ENCODE measurements around the gene DVL3. TPM values are rescaled to one million over a fixed set of nuclear protein-coding genes. Genes with fewer than 3 reads are reported as not detected.

DVL3 gene
- total and polyA plus RNA-seq, 2 donors (not counting 1 experiment from before 2014, with no cell fraction given): 42.7 to 92.0 TPM

GRCh38 chr3:184126006-184126405, 29.2 kb upstream of the DVL3 start:
- Histone ChIP-seq H3K9ac (ENCODE audit: low read length) (no peak overlapping the region), H3K27me3 (replicated peaks in 1 of 4; ENCODE audit: control extremely low read depth in 1 of 4, control insufficient read depth in 3 of 4, insufficient read depth in 4 of 4, low read length in 3 of 4) (no peaks in the 10 kb centered on the region), H4K20me1 (ENCODE audit: control insufficient read depth, insufficient read depth, low read length, poor library complexity, severe bottlenecking) (no peaks in the 10 kb centered on the region), H3K4me1 (ENCODE audit: control insufficient read depth in 2 of 2, insufficient read depth in 2 of 2, low read length in 2 of 2) (no peaks in the 10 kb centered on the region), H2AFZ (ENCODE audit: insufficient read depth, low read depth, low read length, poor library complexity, severe bottlenecking) (no peak overlapping the region), H3K27ac (ENCODE audit: low read length in 2 of 2) (no peak overlapping the region), H3K36me3 (replicated peaks in 1 of 2; ENCODE audit: control extremely low read depth in 1 of 2, control insufficient read depth in 1 of 2, extremely low read depth in 1 of 2, insufficient read depth in 2 of 2, low read length in 1 of 2) (no peaks in the 10 kb centered on the region), H3K4me3 (ENCODE audit: control extremely low read depth in 1 of 5, extremely low read depth in 1 of 5, insufficient read depth in 1 of 5, low read depth in 2 of 5, low read length in 4 of 5) (no peak overlapping the region), H3K79me2 (ENCODE audit: control insufficient read depth, insufficient read depth, low read length) (no peaks in the 10 kb centered on the region), H3K9me3 (ENCODE audit: control extremely low read depth in 1 of 3, control insufficient read depth in 2 of 3, insufficient read depth in 1 of 3, low read length in 2 of 3) (no peaks in the 10 kb centered on the region), H3K4me2 (replicated peaks; ENCODE audit: low read depth, low read length, poor library complexity, severe bottlenecking) (no peak overlapping the region)
- POLR2A ChIA-PET: no interaction called here
- Mint-ChIP-seq H3K4me3 (no peak overlapping the region), H3K27me3 (peaks cover 3% of the 10 kb centered on the region), H3K4me1 (no peaks in the 10 kb centered on the region), H3K27ac (no peak overlapping the region), H3K9me3 (ENCODE audit: insufficient read depth) (no peaks in the 10 kb centered on the region)
- no peak for TF ChIP-seq EZH2 (IDR thresholded peaks at IDR 0.05; ENCODE audit: borderline replicate concordance, insufficient read depth, low read depth, low read length, poor library complexity, severe bottlenecking)
- DNase-seq: no peak
- no peak for ATAC-seq (ENCODE audit: low read depth)
- CTCF ChIA-PET: interaction anchor here (1.3 kb wide), 1 partner anchor 111 kb away, joined by 3 read pairs; no protein-coding TSS in a partner anchor
- intact Hi-C loops (cut with micrococcal nuclease): no loop called here
- no CpG with 5 or more reads among the region's 3 CpGs for WGBS (ENCODE audit: insufficient coverage)

- Histone ChIP-seq H3K9ac (ENCODE audit: low read length) (no peak overlapping the region), H3K27ac (ENCODE audit: low read length in 2 of 2) (no peak overlapping the region), H3K4me1 (ENCODE audit: control insufficient read depth in 2 of 2, insufficient read depth in 2 of 2, low read length in 2 of 2) (peaks cover 5 to 6% of the 10 kb centered on the region in 2 donors), H3K9me3 (ENCODE audit: control extremely low read depth in 1 of 3, control insufficient read depth in 2 of 3, insufficient read depth in 1 of 3, low read length in 2 of 3) (no peaks in the 10 kb centered on the region), H3K79me2 (ENCODE audit: control insufficient read depth, insufficient read depth, low read length) (peaks cover 6% of the 10 kb centered on the region), H2AFZ (ENCODE audit: insufficient read depth, low read depth, low read length, poor library complexity, severe bottlenecking) (no peak overlapping the region), H4K20me1 (ENCODE audit: control insufficient read depth, insufficient read depth, low read length, poor library complexity, severe bottlenecking) (no peaks in the 10 kb centered on the region), H3K27me3 (replicated peaks in 1 of 4; ENCODE audit: control extremely low read depth in 1 of 4, control insufficient read depth in 3 of 4, insufficient read depth in 4 of 4, low read length in 3 of 4) (no peaks in the 10 kb centered on the region), H3K4me2 (replicated peaks; ENCODE audit: low read depth, low read length, poor library complexity, severe bottlenecking) (no peak overlapping the region), H3K4me3 (ENCODE audit: control extremely low read depth in 1 of 5, extremely low read depth in 1 of 5, insufficient read depth in 1 of 5, low read depth in 2 of 5, low read length in 4 of 5) (no peak overlapping the region), H3K36me3 (replicated peaks in 1 of 2; ENCODE audit: control extremely low read depth in 1 of 2, control insufficient read depth in 1 of 2, extremely low read depth in 1 of 2, insufficient read depth in 2 of 2, low read length in 1 of 2) (no peaks in the 10 kb centered on the region)
- POLR2A ChIA-PET: no interaction called here
- intact Hi-C loops (cut with micrococcal nuclease): no loop called here
- no CpG with 5 or more reads among the region's 2 CpGs for WGBS (ENCODE audit: insufficient coverage)
- TF ChIP-seq EZH2 (IDR thresholded peaks at IDR 0.05; ENCODE audit: borderline replicate concordance, insufficient read depth, low read depth, low read length, poor library complexity, severe bottlenecking) (no peak), CTCF (IDR thresholded peaks at IDR 0.05) (peak; percentile 12)
- DNase-seq (no peak), ATAC-seq (ENCODE audit: low read depth) (no peak)
- Mint-ChIP-seq H3K4me1 (peaks cover 6% of the 10 kb centered on the region), H3K27ac (no peak overlapping the region), H3K27me3 (peaks cover 3% of the 10 kb centered on the region), H3K9me3 (ENCODE audit: insufficient read depth) (no peaks in the 10 kb centered on the region), H3K4me3 (no peak overlapping the region)
- CTCF ChIA-PET: no interaction called here
These were observed 26.2 kb upstream of the DVL3 start for GRCh38 chr3:184129012-184129411.
